ENCODE measurements around the gene RHO. TPM values are rescaled to one million over a fixed set of nuclear protein-coding genes. Genes with fewer than 3 reads are reported as not detected.

The RHO gene
- total RNA-seq, 1 experiment from 2014 or later, result not detected

GRCh38 chr3:129569856-129570255, 41.4 kb downstream of the RHO start:
- in situ Hi-C loops (cut with HindIII; ENCODE audit: low sequenced_read_pairs), result no loop called here

GRCh38 chr3:129571605-129572547, 43.4 kb downstream of the RHO start:
- in situ Hi-C loops (cut with HindIII; ENCODE audit: low sequenced_read_pairs), result no loop called here

More at GRCh38 chr3:129569856-129570255, 41.4 kb downstream of the RHO start:
- no peak for DNase-seq (ENCODE audit: low spot score)

GRCh38 chr3:129572603-129573002, 44.2 kb downstream of the RHO start:
- in situ Hi-C loops (cut with HindIII; ENCODE audit: low sequenced_read_pairs), result no loop called here
- no peak for DNase-seq (ENCODE audit: low spot score)

More at GRCh38 chr3:129571605-129572547, 43.4 kb downstream of the RHO start:
- no peak for DNase-seq (ENCODE audit: low spot score)

- DNase-seq (ENCODE audit: low spot score), result no peak
- in situ Hi-C loops (cut with HindIII; ENCODE audit: low sequenced_read_pairs), result no loop called here
These were observed 45.1 kb downstream of the RHO start for GRCh38 chr3:129573493-129573892.

GRCh38 chr3:129574206-129574605, 45.8 kb downstream of the RHO start:
- in situ Hi-C loops (cut with HindIII; ENCODE audit: low sequenced_read_pairs), result no loop called here
- DNase-seq (ENCODE audit: low spot score), result no peak

- in situ Hi-C loops (cut with HindIII; ENCODE audit: low sequenced_read_pairs), result no loop called here
These were observed 47.0 kb downstream of the RHO start for GRCh38 chr3:129575233-129575996.

GRCh38 chr3:129575997-129576384, 47.6 kb downstream of the RHO start:
- no peak for DNase-seq (ENCODE audit: low spot score)
- in situ Hi-C loops (cut with HindIII; ENCODE audit: low sequenced_read_pairs), result no loop called here

More at GRCh38 chr3:129575233-129575996, 47.0 kb downstream of the RHO start:
- DNase-seq (ENCODE audit: low spot score), result no peak

- in situ Hi-C loops (cut with HindIII; ENCODE audit: low sequenced_read_pairs), result no loop called here
- no peak for DNase-seq (ENCODE audit: low spot score)
These were observed 48.3 kb downstream of the RHO start for GRCh38 chr3:129576514-129577352.

GRCh38 chr3:129577366-129577765, 48.9 kb downstream of the RHO start:
- no peak for DNase-seq (ENCODE audit: low spot score)
- in situ Hi-C loops (cut with HindIII; ENCODE audit: low sequenced_read_pairs), result no loop called here

GRCh38 chr3:129577925-129578786, 49.7 kb downstream of the RHO start:
- in situ Hi-C loops (cut with HindIII; ENCODE audit: low sequenced_read_pairs), result no loop called here
- DNase-seq (ENCODE audit: low spot score), result no peak

GRCh38 chr3:129579991-129580390, 51.6 kb downstream of the RHO start:
- in situ Hi-C loops (cut with HindIII; ENCODE audit: low sequenced_read_pairs), result no loop called here
- no peak for DNase-seq (ENCODE audit: low spot score)

GRCh38 chr3:129581623-129582022, 53.2 kb downstream of the RHO start:
- in situ Hi-C loops (cut with HindIII; ENCODE audit: low sequenced_read_pairs), result no loop called here
- no peak for DNase-seq (ENCODE audit: low spot score)

- DNase-seq (ENCODE audit: low spot score), result no peak
- in situ Hi-C loops (cut with HindIII; ENCODE audit: low sequenced_read_pairs), result no loop called here
These were observed 54.4 kb downstream of the RHO start for GRCh38 chr3:129582799-129583198.

GRCh38 chr3:129583289-129583688, 54.9 kb downstream of the RHO start:
- no peak for DNase-seq (ENCODE audit: low spot score)
- in situ Hi-C loops (cut with HindIII; ENCODE audit: low sequenced_read_pairs), result no loop called here

GRCh38 chr3:129584631-129585030, 56.2 kb downstream of the RHO start:
- in situ Hi-C loops (cut with HindIII; ENCODE audit: low sequenced_read_pairs), result no loop called here
- DNase-seq (ENCODE audit: low spot score), result no peak
